Myocyte (in vitro differentiated cells): Measurements from ENCODE around the gene FAM131C. TPM values are rescaled to one million over a fixed set of nuclear protein-coding genes. Genes with fewer than 3 reads are reported as not detected.
"Not testable (repeated sequence)": the region's sequence is repeated elsewhere in the genome, so short reads cannot be mapped to it uniquely, and the experiment has no call there.

ENCODE experiments used
- DNase-seq: peaks from one replicate; pipeline ENCODE4 v3.0.0-alpha.2; 2012; ENCODE audit warnings: low read depth
- total RNA-seq: library from RNA; depleted of rRNA; stranded (reverse); fragments of >200 nt; gene quantifications from 2 replicates; pipeline ENCODE4 v1.2.3, GENCODE V29; 2014

FAM131C gene
- total RNA-seq, 1 donor from 2014 or later: not detected

DNA sequence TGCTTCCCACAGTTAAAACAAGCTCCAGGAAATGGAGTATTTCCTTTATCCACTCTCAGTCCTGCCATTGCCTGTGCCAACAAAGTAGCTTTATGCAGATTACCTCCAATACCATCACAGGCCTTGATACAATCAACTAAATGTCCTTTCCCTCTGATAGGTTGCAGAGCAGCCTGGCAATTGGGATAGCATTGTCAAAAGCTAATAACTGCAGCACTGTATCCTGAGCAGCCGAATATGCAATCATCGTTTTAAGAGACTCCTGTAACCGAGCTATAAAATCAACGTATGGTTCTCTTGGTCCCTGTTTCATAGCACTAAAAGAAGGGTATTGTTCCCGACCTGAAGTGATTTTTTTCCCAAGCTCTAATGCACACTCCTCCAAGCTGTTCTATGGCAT is 33.6 kb upstream of the FAM131C start:
- DNase-seq: not testable (repeated sequence)

DNA sequence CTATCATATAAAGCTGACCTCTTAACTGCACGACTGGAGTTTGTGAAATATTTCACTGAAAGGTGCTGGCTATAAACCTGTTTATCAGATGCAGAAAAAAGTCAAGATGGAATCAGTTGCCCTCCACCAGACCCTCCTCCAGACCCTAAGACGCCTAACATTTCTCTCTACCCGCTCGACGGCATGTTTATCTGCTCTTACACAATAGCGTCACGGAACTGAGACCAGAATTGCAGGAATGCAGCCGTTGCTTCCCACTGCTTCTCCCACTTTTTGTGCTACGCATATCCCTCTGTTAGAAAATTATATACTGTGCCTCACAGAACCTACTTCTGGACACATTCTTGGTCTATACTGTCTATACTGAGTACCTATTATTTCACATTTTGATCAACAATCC is 28.2 kb upstream of the FAM131C start:
- no peak for DNase-seq

DNA sequence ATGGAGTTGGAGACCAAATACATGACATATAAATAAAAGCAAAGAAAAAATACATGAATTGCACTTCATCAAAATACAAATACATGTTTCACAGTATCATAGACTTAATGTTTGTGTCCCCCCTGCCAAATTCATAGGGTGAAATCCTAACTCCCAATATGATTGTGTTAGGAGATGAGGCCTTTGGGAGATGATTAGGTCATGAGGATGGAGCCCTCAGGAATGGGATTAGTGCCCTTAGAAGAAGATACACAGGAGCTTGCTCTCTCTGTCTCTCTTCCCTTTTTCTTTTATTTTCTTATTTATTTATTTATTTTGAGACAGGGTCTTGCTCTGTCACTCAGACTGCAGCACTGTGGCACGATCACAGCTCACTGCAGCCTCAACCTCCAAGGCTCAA is 26.0 kb upstream of the FAM131C start:
- DNase-seq: no peak

DNA sequence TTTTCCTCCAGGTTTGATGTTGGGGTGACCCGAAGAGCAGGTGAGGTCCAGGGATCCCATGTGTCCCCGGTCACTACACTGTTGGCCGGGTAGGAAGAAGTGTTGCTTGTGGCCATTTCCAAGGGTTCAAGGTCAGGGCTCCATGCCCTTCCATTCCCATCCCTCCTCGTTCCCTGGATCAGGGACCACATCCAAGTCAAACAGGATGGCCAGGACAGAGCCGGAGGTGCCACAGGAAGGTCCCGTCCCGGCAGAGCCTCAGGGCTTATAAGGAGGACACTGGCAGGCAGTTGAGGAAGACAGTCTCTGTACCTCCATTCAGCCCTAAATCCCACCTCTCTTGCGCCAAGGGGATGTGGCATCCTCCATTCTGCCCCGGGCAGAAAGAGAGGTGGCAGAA is 22.0 kb upstream of the FAM131C start:
- DNase-seq: no peak

DNA sequence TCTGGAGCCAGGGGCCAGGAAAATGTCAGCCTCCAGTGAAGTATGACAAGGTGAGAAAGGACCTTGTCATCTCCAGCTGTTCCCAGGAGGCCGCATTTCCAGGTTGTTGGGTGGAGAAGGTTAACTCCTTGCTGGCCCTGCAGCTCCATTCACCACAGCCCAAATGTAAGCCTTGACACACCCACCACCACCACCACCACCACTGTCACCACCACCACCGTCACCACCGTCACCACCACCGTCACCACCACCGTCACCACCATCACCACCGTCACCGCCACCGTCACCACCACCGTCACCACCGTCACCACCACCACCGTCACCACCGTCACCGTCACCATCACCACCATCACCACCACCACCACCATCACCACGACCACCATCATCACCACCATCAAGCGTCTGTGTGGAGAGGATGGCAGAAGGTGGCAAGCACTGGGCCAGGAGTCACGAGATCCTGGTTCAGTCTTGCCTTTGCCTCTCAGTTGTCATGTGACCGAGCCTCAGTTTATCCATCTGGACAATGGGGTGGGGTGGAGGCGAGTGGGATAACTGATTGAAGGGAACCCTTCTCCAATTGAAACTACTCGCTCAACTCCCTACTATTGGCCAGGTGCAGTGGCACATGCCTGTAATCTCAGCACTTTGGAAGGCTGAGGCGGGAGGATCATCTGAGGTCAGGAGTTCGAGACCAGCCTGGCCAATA is 21.2 kb upstream of the FAM131C start:
- DNase-seq: no peak

DNA sequence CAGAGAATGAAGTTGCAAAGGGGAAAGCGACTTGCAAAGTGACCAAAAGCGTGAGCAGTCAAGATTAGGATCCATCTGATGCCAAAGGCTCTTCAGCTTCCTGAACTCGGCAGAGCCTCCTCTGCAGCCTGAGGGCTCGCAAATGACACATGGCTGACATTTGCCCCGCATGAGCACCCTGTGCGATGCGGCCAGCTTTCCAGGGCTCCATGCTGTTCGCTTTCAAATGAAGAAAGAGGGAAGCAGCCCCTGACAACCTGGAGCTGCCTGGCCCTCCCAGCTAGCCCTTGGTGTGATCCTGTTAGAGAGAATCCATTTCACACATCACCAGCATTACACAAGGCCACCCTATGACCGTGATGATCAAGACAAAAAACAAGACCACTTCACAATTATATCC is 20.2 kb upstream of the FAM131C start:
- DNase-seq: no peak

DNA sequence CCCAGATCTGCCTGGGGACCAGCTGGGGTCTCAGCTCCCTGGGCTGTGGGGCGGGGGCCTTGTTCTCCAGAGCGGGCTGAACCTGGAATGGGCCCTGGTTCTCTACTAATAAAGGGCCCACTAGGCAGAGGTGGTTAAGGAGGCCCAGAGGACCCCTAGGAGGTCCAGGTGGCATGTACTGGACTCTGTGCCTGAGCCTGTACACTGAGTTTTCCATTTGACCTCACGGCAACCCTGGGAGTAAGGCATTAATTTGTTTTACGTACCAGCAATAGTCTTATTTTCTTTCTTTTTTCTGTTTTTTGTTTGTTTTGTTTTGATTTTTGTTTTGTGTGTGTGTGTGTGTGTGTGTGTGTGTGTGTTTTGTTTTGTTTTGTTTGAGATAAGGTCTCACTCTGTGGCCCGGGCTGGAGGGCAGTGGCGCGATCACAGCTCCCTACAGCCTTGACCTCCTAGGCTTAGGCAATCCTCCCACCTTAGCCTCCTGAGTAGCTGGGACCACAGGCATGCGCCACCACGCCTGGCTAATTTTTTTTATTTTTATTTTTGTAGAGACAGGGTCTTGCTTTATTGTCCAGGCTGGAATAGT is 19.6 kb upstream of the FAM131C start:
- no peak for DNase-seq

DNA sequence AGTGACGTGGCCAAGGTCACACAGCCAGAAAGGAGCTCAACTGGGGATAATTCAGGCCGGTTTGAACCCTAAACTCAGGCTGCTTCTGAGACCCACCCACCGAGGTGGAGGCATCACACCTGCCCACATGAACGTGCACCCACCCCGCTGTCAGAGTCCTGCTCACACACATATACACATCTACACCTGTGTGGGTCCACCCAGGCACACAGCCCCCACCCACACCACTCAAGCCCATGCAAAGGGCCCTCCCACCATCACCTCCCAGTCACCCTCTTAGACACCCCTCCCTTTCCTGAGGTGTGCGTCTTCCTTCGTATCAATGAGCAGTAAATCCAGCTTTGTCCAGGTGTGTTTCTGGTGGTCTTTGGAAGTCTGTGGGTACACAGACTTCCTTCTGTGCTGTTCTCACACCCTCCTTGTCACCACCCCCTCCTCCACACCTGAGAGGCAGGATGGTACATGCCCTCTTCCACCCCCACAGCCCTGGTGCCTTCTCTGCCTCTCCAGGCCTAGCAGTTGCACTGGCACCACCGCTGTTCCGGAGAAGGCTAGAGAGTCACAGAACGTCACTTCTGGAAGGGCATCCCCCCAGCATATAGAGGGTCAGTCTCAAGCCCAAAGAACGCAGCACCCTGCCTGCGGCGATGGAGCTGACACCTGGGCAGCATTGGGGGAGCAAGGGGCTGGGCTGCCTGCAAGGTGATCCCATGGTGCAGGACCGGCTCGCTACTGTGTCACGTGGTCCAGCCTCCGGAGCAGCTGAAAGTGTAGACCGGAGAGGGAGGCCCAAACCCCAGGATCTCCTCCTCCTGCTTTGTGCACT is 18.9 kb upstream of the FAM131C start:
- no peak for DNase-seq

DNA sequence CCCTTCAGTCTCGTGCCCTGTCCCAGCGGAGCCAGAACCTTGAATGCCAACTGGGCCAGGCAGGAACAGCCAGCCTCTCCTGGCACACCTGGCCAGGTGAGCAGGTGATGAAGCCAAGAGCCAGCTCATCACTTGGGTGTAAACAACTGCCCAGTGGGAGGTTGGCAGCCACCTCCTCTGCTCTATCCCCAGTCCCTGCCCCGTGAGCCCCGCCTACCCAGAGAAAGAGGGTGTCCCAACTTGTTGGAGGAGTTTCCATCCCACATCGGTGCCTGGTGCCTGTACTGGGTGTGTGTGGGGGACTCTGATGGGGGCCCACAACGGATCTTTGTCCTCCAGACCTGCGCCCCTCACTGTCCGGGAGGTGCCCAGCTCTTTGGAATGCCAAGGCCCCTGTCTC is 17.8 kb upstream of the FAM131C start:
- DNase-seq: no peak

DNA sequence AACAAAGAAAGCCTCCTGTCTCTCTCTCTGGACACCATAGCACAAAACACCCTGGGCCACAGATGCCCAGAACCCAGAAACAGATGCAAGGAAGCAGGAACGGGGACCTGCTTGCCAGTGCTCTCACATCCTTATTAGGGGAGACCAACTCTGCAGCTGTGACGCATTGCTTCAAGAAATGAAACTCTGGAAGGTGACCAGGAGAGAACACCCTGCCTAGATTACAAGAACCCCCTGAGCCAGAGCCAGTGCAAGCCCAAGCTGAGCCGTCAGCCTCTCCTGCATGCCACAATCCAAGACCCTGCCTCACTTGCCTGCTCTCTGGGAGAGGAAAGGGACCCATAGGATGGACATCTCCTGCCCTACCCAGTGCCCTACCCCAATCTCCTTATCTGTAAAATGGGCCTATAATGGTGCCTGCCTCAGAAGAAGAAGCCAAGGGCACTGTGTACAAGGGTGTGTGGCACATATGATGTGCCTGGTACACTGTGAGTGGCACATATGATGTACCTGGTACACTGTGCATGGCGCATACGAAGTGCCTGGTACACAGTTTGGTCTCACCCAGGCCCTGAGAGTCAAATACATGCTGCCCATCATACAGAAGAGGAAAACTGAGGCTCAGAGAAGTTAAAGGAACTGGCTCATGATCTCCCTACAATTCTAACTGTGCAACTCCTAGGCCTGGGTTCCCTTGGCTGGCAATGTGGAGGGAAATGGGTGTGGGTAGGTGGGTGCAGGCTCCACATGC is 16.8 kb upstream of the FAM131C start:
- no peak for DNase-seq

DNA sequence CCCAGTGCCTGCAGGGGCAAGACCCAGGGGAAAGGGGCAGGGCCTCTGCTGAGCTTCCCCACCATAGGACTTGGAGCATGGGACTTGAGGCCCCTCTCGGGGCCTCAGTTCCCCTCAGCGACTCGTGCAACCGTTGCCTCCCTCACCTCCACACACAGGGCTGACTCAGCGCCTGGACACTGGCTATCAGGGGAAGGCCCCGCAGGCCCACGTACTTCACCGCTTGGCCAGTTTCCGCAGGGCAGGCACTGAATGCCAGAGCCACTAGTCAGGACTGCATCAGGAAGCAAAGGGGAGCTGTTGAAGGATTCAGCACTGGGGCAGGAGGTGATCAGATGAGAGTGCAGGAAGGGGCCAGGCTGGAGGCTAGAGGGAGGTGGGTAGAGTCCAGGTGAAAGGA is 15.5 kb upstream of the FAM131C start:
- no peak for DNase-seq

DNA sequence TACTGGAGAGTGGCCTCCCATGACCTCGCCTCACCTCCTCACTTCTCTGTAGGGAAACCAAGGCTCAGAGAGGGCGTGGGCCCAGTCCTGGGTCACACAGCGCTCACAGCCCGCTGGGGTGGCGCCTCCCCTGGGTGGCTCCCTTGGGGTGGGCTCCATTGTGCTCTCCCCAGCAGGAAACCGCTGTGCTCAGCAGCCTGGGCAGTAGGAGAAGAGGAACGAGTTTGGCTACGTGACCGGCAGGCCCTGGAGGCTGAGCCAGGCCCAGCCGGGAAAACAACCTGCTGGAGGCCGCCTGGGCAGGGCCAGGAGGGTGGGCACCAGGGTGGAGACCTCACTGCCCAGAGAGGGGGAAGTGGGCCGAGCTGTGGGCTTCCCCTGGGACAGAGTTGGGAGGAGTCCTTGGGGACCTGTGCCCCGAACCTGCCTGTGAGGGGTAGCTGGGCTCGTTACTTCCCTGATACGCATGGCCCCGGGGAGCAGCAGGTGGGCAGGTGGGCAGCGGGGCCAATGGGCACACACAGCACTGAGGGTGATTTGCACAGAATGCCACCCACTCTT is 15.0 kb upstream of the FAM131C start:
- DNase-seq: no peak

DNA sequence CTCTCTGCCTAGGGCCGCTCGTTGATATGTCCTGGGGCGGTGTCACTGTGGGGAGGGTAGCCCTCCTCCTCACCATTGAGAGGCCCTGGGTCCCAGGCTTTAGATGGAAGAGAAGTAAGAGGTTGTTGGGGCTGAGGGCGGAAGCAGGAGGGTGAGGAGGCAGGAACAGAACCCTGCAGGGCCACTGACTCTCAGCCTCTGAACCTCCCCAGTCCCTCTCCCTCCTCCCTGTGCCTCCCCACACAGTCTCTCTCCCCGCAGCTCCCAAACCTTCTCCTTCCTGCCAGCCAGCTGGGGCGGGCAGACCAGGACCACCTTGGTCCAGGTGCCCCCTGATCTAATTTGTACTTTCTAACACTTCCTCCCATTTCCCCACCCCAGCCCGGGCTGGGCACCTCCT is 14.3 kb upstream of the FAM131C start:
- no peak for DNase-seq

DNA sequence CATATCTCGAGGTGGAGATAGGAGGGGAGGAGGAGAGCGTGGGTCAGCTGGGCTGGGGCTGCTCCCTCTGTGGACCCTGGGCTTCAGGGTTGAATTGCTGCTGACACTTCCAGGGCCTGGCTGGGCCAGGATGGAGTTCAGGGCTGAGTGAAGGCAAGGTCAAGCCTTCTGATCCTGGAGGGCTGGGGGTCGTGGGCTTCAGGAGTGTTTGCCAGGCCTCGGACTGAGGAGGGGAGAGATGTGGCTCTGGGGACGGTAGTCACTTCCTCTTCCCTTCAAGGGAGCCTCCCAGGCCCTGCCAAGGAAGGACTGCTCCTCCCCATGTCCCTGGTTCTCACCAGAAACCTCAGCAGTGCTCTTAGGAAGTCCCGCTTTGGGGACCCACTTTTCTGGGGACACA is 12.1 kb upstream of the FAM131C start:
- DNase-seq: no peak

DNA sequence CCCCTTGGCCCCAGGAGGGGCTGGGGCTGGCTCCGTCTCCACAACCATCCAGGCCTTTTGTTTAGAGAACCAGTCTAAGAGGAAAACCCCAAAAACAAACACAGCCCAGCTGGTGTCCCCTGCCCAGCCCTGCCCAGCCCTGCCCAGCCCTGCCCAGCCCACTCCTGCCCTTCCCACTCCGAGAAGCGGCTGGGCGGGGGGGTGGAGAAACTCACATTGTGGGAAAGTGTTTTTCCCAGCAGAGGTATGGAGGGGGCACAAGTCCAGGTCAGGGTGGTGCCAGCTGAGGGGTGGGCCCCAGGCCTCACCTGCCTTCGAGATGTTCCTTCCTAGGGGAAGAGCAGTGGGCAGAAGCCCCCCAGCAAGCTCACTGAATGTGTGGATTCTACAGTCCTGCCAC is 10.0 kb upstream of the FAM131C start:
- DNase-seq: no peak

DNA sequence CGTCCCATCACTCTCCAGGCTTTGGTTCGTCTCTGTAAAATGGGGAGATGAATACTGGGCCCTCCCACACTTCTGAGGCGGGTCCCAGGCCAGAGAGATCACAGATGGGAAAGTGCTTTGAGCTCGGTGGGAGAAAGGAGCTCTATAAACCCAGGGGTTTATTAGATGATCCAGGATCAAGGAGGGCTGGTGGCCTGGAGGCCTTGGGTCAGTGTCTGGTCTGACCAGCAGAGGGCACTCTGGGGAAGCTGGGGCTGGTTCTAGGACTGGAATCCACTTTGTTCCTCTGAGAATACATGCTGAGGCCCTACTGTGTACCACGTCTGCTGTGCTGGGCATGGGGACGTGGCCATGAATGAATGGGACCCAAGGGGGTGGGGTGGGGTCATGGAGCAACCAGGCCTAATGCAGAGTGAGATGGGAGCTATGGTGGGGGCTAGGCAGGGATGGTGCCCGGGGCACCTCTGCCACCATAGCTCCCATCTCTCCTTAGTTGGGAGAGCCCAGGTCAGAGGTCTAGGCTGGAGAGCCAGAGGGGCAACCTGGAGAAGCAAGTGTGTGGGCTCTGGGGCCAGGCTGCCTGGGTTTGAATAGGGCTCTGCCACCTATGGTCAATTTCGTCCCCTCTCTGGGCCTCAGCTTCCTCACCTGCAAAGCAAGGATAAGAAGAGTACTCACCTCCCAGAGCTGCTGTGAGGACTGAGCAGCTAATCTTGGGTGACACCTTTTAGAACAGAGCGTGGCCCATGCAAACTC is 9.0 kb upstream of the FAM131C start:
- DNase-seq: peak; percentile 71

DNA sequence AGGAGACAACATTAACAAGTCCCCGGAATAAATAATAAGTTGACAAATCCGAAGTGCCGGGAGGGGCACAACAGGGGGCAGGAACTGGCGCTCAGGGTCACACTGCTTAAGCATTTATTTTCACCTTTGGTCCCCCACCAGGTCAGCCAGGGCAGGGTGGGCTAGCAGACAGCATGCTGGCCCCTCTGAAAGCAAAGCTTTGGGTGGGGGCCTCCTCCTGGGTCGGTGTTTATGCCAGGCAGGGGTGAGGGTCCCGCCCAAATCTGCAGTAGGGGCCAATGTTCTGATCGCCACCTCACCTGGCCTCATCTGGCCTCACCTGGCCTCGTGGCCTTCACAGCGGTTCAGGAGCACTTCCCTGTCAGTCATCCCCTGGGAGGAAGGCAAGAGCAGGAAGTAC is 8.2 kb upstream of the FAM131C start:
- DNase-seq: no peak

DNA sequence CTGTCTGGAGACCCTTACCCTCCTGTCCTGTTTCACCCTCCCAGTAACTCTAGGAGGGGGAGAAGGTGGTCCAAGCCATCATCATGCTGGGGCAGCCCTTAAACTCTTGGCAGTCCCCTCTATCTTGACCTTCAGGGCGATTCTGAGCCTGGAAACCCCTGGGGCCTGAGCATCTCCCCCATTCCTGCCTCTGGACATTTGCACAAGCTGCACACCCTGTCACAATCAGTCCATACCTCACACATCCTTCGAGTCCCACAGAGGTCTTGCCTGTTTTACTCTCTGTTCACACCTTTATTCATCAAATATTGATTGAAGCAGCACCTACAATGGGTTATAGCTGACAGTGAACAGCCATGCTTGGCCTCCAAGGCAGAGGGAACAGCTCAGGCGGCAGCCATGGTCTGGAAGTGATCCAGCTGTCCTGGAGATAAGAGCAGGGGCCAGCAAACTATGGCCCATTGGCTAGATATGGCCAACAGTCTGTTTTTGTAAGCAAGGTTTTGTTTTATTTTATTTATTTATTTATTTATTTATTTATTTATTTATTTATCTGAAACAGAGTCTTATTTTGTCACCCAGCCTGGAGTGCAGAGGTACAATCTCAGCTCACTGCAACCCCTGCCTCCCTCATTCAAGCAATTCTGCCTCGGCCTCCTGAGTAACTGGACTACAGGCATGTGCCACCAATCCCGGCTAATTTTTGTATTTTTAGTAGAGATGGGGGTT is 7.1 kb upstream of the FAM131C start:
- DNase-seq: no peak

DNA sequence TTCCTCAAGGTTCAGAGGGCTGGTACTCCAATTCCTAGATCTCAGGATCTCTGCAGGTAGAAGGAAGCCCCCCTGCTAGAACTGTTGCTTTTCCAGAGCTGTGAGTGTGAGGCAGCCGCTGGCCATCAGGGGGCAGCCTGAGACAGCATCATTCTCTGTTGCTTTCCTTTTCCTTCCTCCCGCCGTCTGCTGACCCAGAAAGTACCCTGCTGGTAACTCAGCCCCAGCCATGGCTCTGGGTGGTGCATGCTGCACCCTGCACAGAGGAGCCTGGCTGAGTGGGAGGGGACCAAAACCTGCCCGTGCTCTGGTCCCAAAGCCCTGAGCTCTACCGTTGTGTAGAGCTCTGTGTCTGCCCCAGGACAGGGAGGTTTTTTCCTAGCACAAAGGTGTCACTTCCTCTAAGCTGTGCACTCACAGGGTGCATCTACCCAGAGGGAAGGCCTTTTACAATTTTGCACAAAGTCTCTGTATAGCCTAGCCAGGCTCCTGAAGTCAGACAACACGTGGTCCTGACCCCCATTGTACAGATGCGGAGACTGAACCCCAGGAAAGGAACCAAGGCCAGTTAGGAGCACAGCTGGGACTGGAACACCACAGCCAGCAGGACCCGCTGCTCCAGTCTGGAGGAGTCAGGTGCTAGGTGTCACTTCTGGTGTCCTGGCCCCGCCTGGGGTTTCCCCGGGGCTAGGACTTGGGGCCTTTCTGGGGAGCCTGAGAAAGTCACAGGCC is 5.6 kb upstream of the FAM131C start:
- peak; percentile 72 for DNase-seq
